ENCODE results near the gene IFI30.

Gene IFI30

DNA sequence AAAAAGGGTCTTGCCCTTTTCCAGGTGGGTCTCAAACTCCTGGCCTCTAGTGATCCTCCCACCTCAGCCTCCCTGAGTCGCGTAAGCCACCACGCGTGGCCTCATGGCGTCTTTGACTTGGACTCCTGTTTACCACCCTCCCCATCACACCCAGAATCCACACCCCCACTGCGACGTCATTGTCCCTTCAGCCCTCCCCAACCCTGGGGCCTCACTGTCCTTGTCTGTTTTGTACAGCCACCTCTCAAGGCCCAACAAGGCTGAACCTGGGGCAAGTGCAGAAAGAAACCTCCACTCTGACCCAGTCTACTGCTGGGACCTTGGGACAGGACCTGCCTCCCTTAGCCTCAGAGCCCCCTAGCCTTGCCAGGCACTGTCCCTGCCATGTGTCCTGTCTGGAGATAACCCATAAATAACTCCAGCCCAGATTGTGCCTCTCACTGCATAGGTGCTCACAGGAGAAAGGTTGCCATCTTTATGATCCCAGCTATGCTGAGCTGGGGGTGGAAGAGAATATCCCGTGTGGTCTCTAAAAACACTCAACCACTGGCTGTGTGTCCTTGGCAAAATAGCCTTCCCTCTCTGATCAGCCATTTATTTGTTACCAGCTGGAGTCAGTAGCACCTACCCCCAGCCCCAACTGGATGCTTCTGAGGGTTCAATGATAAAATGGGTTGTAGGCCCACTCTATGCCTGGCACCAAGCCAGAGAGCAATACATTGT lies 1.8 kb upstream of the IFI30 start:
- DNase-seq = no peak

DNA sequence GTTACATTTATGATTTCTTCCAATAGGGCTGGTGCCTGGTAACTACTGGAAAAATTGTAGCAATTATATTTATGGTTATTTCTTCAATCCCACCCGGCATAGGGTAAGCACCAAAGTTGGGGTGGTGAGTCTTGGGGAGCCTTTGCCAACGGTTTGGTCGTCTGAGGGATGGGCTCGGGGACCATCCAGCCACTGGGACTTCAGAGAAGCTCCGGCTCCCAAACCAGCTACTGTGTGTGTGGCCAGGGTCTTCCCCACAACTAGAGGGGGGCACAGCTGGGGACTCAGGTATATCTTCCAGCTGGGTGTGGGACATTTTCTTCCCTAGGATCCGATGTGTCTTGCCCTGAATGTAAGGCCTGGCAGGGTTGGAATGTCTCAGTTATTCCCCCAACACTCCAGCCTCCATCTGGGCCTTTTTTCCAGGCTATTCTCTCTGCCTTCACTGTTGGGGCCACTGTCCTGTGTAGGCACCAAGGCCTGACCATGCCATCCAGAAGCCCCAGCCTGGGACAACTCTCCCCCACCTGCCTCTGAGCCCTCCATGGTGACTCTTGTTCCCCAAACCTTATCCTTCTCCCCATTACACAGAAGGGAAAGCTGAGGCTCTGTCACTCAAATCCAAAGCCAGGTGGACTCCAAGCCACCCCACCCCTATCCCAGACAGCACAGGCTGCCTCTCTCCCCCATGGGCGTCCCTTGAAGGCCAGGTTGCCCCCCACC lies 1.1 kb upstream of the IFI30 start:
- DNase-seq = no peak

- DNase-seq = no peak
These were observed 500 bp upstream of the IFI30 start for GRCh38 chr19:18173054-18173571.

DNA sequence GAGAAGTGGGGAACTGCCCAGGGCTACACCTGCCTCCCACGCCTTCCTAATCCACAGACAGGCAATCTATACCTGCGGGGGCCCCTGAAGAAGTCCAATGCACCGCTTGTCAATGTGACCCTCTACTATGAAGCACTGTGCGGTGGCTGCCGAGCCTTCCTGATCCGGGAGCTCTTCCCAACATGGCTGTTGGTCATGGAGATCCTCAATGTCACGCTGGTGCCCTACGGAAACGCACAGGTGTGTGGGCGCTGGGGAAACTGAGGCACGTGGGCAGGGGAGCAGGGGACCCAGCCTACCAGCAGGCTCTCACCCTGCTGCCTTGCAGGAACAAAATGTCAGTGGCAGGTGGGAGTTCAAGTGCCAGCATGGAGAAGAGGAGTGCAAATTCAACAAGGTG lies 1.4 kb downstream of the IFI30 start:
- DNase-seq = no peak

DNA sequence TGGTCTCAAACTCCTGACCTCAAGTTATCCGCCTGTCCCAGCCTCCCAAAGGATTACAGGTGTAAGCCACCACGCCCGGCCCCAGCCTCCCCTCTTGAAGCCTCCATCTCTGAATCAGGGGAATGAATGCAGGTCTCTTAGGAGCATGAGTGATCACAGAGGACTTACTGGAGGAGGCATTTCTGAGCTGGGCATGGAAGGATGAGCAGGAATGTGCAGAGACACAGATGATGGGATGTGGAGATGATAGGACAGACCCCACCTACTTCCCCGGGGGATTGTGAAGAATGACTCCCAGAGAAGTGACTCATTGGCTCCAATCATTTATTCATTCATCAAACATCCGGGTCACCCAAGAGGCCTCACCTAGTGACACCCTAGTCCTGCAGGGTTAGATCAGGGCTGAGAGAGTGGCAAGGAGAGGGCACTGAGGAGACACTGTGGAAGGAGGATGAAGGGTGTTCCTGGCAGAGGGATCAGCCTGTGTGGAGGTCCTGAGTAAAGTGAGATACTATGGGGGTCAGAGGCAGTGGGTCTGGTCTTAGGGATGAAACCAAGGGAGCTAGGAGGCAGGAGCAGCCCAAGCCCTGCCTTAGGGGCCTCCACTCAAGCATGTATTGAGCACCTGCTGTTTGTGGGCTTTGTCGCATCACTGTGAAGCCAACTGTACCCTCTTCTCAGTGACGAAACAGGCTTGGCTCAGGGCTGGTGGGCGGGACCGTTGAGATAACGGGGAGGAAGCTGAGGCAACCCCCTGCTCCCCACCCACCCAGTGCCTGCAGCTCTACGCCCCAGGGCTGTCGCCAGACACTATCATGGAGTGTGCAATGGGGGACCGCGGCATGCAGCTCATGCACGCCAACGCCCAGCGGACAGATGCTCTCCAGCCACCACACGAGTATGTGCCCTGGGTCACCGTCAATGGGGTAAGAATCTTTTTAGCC lies 3.0 kb downstream of the IFI30 start:
- no peak for DNase-seq

DNA sequence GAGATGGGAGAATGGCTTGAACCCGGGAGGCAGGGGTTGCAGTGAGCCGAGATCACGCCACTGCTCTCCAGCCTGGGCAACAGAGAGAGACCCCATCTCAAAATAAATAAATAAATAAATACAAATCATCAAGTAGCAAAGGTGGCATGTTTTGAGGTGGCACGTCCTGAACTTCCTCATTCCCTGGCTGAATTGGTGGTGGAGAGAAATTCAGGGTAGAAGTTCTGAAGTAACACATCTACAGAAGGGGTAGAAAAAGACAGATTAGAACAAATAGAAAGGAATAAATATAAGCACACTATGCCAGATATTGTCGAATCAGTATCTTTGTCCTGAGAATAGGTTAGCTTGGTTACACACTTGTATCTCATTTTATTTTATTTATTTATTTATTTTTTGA lies 6.3 kb downstream of the IFI30 start:
- DNase-seq = no peak

DNA sequence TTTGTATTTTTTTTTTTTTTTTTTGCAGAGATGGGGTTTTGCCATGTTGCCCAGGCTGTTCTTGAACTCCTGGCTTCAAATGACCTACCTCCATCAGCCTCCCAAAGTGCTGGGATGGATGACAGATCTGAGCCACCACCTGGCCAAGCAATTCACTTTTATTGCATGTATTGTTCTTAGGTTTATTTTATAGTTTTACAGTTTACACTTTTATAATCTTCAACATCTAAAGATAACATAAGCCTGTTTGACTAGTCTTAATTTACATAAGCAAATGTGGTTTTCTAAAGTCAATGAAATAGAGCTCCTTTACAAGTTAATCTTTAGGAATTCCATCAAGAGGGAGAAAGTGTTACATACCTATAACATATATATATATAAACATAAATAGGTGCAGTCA lies 9.9 kb downstream of the IFI30 start:
- no peak for DNase-seq

- no peak for DNase-seq
These were observed 11.9 kb downstream of the IFI30 start for GRCh38 chr19:18185538-18185937.

GRCh38 chr19:18190278-18190677 lies 16.7 kb downstream of the IFI30 start:
- DNase-seq = no peak

- DNase-seq = no peak
These were observed 18.0 kb downstream of the IFI30 start for GRCh38 chr19:18191640-18192062.

DNA sequence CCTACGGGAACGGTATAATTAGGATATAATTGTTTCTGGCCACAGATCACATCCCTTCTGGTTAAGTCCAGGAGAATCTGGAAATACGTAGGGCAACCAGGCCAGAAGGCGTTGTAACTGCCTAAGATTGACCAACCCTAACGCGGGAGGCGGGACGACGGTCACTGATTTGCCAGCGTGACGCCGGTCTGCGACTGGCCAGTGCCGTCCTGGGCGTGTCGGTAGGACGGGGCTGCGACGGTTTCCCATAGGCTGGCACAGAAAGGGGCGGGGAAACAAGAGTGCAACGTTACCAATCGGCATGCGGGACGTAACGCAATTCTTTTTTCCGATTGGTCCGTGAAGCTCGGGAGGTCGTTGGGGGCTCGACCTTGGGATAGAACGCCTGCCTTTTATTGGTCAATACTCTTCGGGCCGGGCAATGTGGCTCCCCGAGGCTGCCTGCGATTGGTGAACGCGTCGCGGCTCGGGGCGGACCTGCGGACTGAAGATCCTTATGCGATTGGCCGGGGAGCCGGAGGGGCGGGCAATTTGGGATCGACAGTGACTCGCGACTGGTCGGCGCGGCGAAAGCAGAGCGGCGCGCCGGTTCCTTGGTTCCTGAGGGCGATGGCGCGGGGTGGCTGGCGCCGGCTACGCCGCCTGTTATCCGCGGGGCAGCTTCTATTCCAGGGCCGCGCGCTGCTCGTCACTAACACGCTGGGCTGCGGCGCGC lies 19.2 kb downstream of the IFI30 start, which contains the start of gene MPV17L2:
TSS of gene MPV17L2 (plus strand) at position 546 of the 715 bp plus-strand sequence. CDS start at position 610, 64 bp downstream.
- peak; percentile 95 for DNase-seq

GRCh38 chr19:18193388-18194180 lies 20.0 kb downstream of the IFI30 start:
- no peak for DNase-seq

DNA sequence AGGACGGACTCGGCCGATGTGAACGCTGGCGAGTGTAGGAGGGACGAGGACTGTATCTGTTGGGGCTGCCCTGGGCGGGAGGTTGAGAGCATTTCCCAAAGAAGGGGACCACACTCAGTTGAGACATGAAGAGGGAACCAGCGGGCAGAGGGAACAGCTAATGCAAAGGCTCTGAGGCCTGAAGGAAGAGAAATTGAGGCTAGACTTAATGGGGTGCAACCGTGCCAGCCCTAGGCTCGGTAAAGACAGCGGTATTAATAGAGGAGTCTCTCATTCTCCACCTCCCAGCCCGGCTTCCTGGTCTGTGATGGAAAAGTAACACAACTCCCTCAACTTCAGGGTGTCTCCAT lies 20.5 kb downstream of the IFI30 start:
- DNase-seq = no peak

DNA sequence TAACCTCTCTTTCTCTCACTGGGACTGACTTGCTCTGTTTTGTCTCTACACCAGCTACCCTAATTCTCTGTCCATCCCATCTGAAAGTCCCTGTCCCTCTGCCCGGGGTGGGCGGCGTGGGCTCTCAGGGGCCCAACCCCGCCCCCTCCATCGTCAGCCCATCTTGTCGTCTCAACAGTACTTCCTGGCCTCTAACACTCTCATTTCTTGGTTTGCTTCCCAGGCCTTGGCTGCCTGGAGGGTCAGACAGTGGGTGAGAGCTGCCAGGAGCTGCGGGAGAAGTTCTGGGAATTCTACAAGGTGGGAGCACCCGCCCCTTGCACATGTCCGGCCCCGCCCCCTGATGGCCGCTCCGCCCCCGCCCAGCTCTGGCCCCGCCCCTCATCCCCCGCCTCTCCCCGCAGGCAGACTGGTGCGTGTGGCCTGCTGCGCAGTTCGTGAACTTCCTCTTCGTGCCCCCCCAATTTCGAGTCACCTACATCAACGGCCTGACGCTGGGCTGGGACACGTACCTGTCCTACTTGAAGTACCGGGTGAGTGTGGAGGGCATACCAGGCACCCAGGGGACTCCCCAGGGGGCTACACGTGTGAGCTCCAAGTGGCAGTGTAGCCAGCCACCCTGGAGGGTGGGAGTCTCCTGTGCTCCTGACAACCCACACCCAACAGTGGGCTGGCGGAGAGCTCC lies 21.1 kb downstream of the IFI30 start:
- peak; percentile 39 for DNase-seq

GRCh38 chr19:18196511-18196845 lies 22.9 kb downstream of the IFI30 start:
- no peak for DNase-seq

DNA sequence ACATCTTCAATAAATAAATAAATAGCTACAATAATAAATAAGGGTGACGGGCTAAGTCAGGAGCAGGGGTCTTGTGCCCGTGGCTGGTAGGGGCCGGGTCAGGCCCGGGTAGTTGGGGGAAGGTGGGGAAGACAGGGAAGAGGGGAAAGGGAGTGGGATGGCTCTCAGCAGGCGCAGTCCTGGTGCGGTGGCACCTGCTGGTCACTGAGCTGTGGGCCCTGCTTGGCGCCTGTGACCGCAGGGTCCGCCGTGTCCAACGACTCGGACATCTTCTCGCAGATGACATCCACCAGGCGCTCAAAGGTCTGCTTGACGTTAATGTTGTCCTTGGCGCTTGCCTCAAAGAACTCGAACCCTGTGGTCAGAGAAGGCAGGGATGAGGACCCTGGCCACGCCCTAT lies 23.7 kb downstream of the IFI30 start:
- DNase-seq = no peak

DNA sequence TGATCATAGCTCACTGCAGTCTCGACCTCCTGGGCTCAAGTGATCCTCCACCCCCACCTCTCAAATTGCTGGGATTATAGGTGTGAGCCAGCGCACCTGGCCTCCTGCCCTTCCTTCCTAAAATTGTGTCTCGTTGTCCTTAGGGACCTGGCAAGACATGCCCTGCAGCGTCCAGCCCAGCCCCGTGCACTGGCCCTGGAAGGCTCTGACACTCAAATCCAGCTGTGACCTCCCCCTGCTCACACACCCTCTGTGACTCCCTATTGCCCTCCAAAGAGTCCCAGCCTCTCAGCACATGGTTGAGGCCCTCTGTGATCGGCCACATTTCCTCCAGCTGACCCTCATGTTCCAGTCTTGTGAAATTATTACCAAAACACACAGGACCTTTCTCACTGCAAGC lies 24.3 kb downstream of the IFI30 start:
- DNase-seq = no peak

DNA sequence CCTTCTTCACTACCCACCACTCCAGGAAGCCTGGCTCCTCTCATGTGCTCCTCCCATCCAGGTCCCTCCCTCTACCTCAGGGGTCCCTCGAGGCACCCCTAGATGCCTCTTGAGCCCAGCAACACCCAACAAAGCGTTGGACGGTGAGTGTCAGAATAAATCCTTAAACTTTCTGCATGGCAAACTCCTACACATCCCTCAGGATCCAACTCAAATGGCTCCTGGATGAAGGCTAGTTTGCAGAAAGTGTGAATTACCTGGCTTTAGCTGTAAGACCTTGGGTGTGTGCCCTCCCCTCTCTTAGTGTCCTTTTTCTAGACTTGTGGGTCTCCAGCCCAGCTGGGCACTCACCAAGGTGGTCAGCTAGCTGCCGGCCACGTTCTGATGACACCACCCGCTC lies 24.8 kb downstream of the IFI30 start:
- DNase-seq = no peak

DNA sequence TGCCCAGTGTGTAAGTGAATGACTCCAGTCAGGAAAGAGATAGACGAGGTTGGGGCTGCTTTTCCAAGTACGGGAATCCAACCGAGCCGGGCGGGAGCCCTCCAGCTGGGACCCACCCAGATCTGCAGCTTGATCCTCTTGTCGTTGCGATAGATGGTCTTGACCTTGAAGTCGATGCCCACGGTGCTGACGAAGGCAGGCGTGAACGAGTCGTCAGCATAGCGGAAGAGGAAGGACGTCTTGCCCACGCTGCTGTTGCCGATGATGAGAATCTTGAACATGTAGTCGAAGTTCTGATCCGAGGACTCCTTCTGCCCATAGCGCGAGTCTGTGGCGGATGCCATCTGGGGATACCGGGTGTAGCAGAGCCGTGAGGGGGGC lies 28.8 kb downstream of the IFI30 start:
- no peak for DNase-seq

- DNase-seq = peak; percentile 46
These were observed 29.3 kb downstream of the IFI30 start for GRCh38 chr19:18202778-18203407.

DNA sequence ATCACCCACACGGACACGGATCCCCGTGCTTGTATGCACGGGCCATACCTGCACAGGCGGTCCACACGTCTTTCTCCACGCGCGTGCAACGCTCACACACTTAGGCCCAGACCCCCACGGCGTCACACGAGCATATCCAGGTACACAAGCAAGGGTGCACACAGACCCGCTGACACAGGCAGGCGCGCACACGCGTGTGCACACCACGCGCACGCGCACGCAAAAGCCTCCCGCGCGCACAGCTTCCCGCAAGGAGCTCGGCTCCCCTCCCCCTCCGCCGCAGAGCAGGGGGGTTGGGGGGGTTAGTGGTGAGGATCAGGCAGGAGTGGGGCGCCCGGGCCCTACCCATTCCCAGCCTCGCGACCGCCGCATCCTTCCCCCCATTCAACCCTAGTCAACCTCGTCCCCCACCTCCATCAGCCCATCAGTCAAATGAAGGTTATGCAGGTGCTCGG lies 29.8 kb downstream of the IFI30 start:
- no peak for DNase-seq
